NB4 (cell line): ENCODE measurements around the gene MRPS35.

Source experiments
- CTCF ChIP-seq: IDR thresholded peaks from one replicate; pipeline ENCODE4 v1.5.1; 2012; ENCODE audit warnings: low read depth, low read length
- POLR2A ChIP-seq: IDR thresholded peaks from 2 replicates; pipeline ENCODE4 v1.6.1; 2011; ENCODE audit warnings: mild to moderate bottlenecking; ENCODE audit not compliant: insufficient read length; ENCODE audit errors: extremely low read depth

- TF ChIP-seq CTCF (no peak), POLR2A (no peak)
These were observed 25.4 kb upstream of the MRPS35 start for GRCh38 chr12:27685274-27685673.
